CD14-positive monocyte (primary cell): ENCODE results near the gene GSTA3. TPM values are rescaled to one million over a fixed set of nuclear protein-coding genes. Genes with fewer than 3 reads are reported as not detected.
"Not testable (repeated sequence)": the region's sequence is repeated elsewhere in the genome, so short reads cannot be mapped to it uniquely, and the experiment has no call there.

Experiments
- DNase-seq, 3 donors: peaks; one replicate each; pipeline ENCODE4 v3.0.0-alpha.2; 2011 to 2022
- H2AFZ ChIP-seq: 2 replicates; pipeline ENCODE4 v1.6.0; 2012; ENCODE audit warnings: mild to moderate bottlenecking, low read depth, low read length, inconsistent platforms; ENCODE audit not compliant: insufficient read depth, poor library complexity, severe bottlenecking
- H3K27ac ChIP-seq, 2 donors: 1 replicate in 1 of 2; 2 replicates in 1 of 2; pipeline ENCODE4 v1.5.1; 2012 to 2013; ENCODE audit warnings: low read length in 2 of 2, control low read depth in 1 of 2, inconsistent platforms in 1 of 2, low read depth in 1 of 2, mild to moderate bottlenecking in 1 of 2
- H3K27me3 ChIP-seq, 2 donors: one replicate each; pipeline versions ENCODE4 v1.6.0 to v1.6.1; 2011 to 2013; ENCODE audit warnings: low read length in 2 of 2; ENCODE audit not compliant: control insufficient read depth in 2 of 2, insufficient read depth in 2 of 2
- H3K36me3 ChIP-seq, 2 donors: replicated peaks in 1 of 2; 1 replicate in 1 of 2; 2 replicates in 1 of 2; pipeline versions ENCODE4 v1.5.1 to v1.6.1; 2012 to 2013; ENCODE audit warnings: low read length in 2 of 2, control low read depth in 1 of 2, inconsistent platforms in 1 of 2, mild to moderate bottlenecking in 1 of 2; ENCODE audit not compliant: insufficient read depth in 2 of 2, control insufficient read depth in 1 of 2
- H3K4me1 ChIP-seq, 2 donors: 1 replicate in 1 of 2; 2 replicates in 1 of 2; pipeline versions ENCODE4 v1.5.1 to v1.6.1; 2012 to 2013; ENCODE audit warnings: low read length in 2 of 2, control low read depth in 1 of 2, inconsistent platforms in 1 of 2, mild to moderate bottlenecking in 1 of 2, moderate library complexity in 1 of 2; ENCODE audit not compliant: insufficient read depth in 2 of 2, control insufficient read depth in 1 of 2
- H3K4me2 ChIP-seq: replicated peaks from 2 replicates; pipeline ENCODE3; 2012; ENCODE audit warnings: low read length, moderate library complexity, mild to moderate bottlenecking; ENCODE audit not compliant: poor library complexity, severe bottlenecking; ENCODE audit errors: extremely low read depth
- H3K4me3 ChIP-seq, 3 experiments: fragments of 200-600 bp in 1 of 3; sonication (generic) in 1 of 3; replicated peaks in 1 of 3; 1 replicate in 2 of 3; 2 replicates in 1 of 3; pipeline ENCODE4 v1.5.1; 2011 to 2013; ENCODE audit warnings: low read length in 3 of 3, mild to moderate bottlenecking in 3 of 3, control low read depth in 2 of 3, low read depth in 2 of 3, inconsistent platforms in 1 of 3, moderate library complexity in 1 of 3
- H3K79me2 ChIP-seq: 2 replicates; pipeline ENCODE4 v1.6.0; 2012; ENCODE audit warnings: mild to moderate bottlenecking, control low read depth, inconsistent platforms, low read length, moderate library complexity; ENCODE audit not compliant: insufficient read depth
- H3K9ac ChIP-seq: 2 replicates; pipeline ENCODE4 v1.6.0; 2017; ENCODE audit warnings: low read length, mild to moderate bottlenecking; ENCODE audit not compliant: insufficient read depth, poor library complexity, severe bottlenecking
- H3K9me3 ChIP-seq, 2 donors: replicated peaks in 1 of 2; 1 replicate in 1 of 2; 2 replicates in 1 of 2; pipeline versions ENCODE4 v1.5.1 to v1.6.1; 2012 to 2013; ENCODE audit warnings: low read length in 2 of 2, control low read depth in 1 of 2; ENCODE audit not compliant: control insufficient read depth in 1 of 2, insufficient read depth in 1 of 2
- H4K20me1 ChIP-seq: 2 replicates; pipeline ENCODE4 v1.6.0; 2012; ENCODE audit warnings: mild to moderate bottlenecking, low read length, control low read depth, moderate library complexity; ENCODE audit not compliant: insufficient read depth
- H3K27ac Mint-ChIP-seq, 7 donors: one replicate each; pipeline ENCODE4 v1.8.0; 2020; ENCODE audit warnings: mild to moderate bottlenecking in 7 of 7, mixed read lengths in 7 of 7, moderate library complexity in 6 of 7, inconsistent platforms in 2 of 7
- H3K27me3 Mint-ChIP-seq, 3 donors: one replicate each; pipeline ENCODE4 v1.8.0; 2021 to 2022; ENCODE audit warnings: low read depth in 3 of 3, mild to moderate bottlenecking in 3 of 3, mixed read lengths in 3 of 3, moderate library complexity in 3 of 3, inconsistent platforms in 1 of 3
- H3K36me3 Mint-ChIP-seq, 2 donors: one replicate each; pipeline ENCODE4 v1.8.0; 2020; ENCODE audit warnings: mixed read lengths in 2 of 2, inconsistent platforms in 1 of 2, mild to moderate bottlenecking in 1 of 2
- H3K4me1 Mint-ChIP-seq: one replicate; pipeline ENCODE4 v1.8.0; 2020; ENCODE audit warnings: mild to moderate bottlenecking, mixed read lengths
- H3K4me3 Mint-ChIP-seq, 2 donors: one replicate each; pipeline ENCODE4 v1.8.0; 2020; ENCODE audit warnings: mild to moderate bottlenecking in 2 of 2, mixed read lengths in 2 of 2, moderate library complexity in 1 of 2
- H3K9me3 Mint-ChIP-seq, 7 donors: one replicate each; pipeline ENCODE4 v1.8.0; 2020 to 2022; ENCODE audit warnings: mixed read lengths in 7 of 7, mild to moderate bottlenecking in 6 of 7, moderate library complexity in 6 of 7, inconsistent platforms in 2 of 7
- WGBS: methylation state at CpG from one replicate; pipeline ENCODE4 v1.1.5; 2013; ENCODE audit warnings: missing lambda C conversion rate; ENCODE audit not compliant: insufficient coverage; 5-methylcytosine and 5-hydroxymethylcytosine counted together
- intact Hi-C, 2 donors: fragments of 100-400 bp; cut with micrococcal nuclease; formaldehyde crosslinking; loops; one replicate each; pipeline versions ENCODE4 v1.15.0 to v1.15.1; 2023
- polyA plus RNA-seq, 3 donors: library from polyadenylated mRNA; depleted of rRNA in 1 of 3; unstranded in 2 of 3; stranded (reverse) in 1 of 3; fragments of 300-500 nt in 2 of 3; fragments of >200 nt in 1 of 3; fragmentation: Illumina TruSeq in 2 of 3; gene quantifications; 1 replicate in 2 of 3; 2 replicates in 1 of 3; pipeline ENCODE4 v1.2.3, GENCODE V29; 2012 to 2021
- TF ChIP-seq, protein P1 (sequence below): fragments of 200-600 bp; IDR thresholded peaks from one replicate; pipeline ENCODE4 v1.8.0; 2022; ENCODE audit warnings: antibody characterized with exemption, mild to moderate bottlenecking

The GSTA3 gene
- polyA plus RNA-seq, 3 donors: not detected

- Mint-ChIP-seq H3K27ac (no peak overlapping the region), H3K27me3 (peaks cover 2 to 9% (median 3%) of the 10 kb centered on the region in 3 donors), H3K4me1 (no peaks in the 10 kb centered on the region), H3K36me3 (no peaks in the 10 kb centered on the region), H3K9me3 (peaks cover 0 to 11% (median 6%) of the 10 kb centered on the region in 7 donors), H3K4me3 (no peak overlapping the region)
- DNase-seq: no peak
- Histone ChIP-seq H3K79me2 (no peaks in the 10 kb centered on the region), H3K27me3 (no peaks in the 10 kb centered on the region), H3K9ac (no peak overlapping the region), H2AFZ (no peak overlapping the region), H3K4me3 (no peak overlapping the region), H3K27ac (no peak overlapping the region), H3K9me3 (no peaks in the 10 kb centered on the region), H3K4me1 (no peaks in the 10 kb centered on the region), H3K4me2 (no peak overlapping the region), H4K20me1 (no peaks in the 10 kb centered on the region), H3K36me3 (no peaks in the 10 kb centered on the region)
- intact Hi-C loops: no loop called here
- TF ChIP-seq, protein P1, sequence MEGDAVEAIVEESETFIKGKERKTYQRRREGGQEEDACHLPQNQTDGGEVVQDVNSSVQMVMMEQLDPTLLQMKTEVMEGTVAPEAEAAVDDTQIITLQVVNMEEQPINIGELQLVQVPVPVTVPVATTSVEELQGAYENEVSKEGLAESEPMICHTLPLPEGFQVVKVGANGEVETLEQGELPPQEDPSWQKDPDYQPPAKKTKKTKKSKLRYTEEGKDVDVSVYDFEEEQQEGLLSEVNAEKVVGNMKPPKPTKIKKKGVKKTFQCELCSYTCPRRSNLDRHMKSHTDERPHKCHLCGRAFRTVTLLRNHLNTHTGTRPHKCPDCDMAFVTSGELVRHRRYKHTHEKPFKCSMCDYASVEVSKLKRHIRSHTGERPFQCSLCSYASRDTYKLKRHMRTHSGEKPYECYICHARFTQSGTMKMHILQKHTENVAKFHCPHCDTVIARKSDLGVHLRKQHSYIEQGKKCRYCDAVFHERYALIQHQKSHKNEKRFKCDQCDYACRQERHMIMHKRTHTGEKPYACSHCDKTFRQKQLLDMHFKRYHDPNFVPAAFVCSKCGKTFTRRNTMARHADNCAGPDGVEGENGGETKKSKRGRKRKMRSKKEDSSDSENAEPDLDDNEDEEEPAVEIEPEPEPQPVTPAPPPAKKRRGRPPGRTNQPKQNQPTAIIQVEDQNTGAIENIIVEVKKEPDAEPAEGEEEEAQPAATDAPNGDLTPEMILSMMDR: no peak
- WGBS: 100% methylated on average over 1 of the region's 4 CpGs
These were observed 51.1 kb downstream of the GSTA3 start for GRCh38 chr6:52858416-52858815.

DNA sequence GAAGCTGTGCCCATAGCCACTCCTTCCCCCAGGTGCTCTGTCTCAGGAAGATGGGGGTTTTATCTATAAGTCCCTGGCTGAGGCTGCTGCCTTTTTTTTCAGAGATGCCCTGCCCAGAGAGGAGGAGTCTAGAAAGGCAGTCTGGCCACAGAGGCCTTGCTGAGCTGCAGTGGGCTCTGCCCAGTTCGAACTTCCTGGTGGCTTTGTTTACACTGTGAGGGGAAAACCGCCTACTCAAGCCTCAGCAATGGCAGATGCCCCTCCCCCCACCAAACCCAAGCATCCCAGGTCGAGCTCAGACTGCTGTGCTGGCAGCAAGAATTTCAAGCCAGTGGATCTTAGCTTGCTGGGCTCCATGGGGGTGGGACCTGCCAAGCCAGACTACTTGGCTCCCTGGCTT, 53.4 kb downstream of the GSTA3 start:
- 0% methylated on average over 1 of the region's 3 CpGs for WGBS
- H2AFZ ChIP-seq: not testable (repeated sequence)

More for the DNA sequence above, 53.4 kb downstream of the GSTA3 start:
- H4K20me1 ChIP-seq, H3K27me3 Mint-ChIP-seq, H3K9ac ChIP-seq, DNase-seq, H3K27me3 ChIP-seq, H3K9me3 ChIP-seq, H3K4me3 Mint-ChIP-seq, H3K4me2 ChIP-seq, H3K79me2 ChIP-seq, H3K4me3 ChIP-seq, H3K4me1 ChIP-seq, H3K4me1 Mint-ChIP-seq, H3K36me3 Mint-ChIP-seq, H3K27ac ChIP-seq, H3K36me3 ChIP-seq, H3K27ac Mint-ChIP-seq, intact Hi-C loops: not testable (repeated sequence)
- peaks cover 0 to 10% (median 9%) of the 10 kb centered on the region in 7 donors for H3K9me3 Mint-ChIP-seq
